K562 (cell line): ENCODE results near the gene AK5. TPM values are rescaled to one million over a fixed set of nuclear protein-coding genes. Genes with fewer than 3 reads are reported as not detected.

Source experiments
- ATAC-seq: fragments of 200-7000 bp; cut with Tn5 transposase; 3 replicates; pipeline ENCODE4 v1.9.1; 2020; ENCODE audit warnings: moderate library complexity
- BruUV-seq: library from RNA; stranded (reverse); fragments of 400-500 nt; replicated peaks from 2 replicates; lab custom pipeline; 2021; lab: Mats Ljungman, UMichigan
- CTCF ChIA-PET: fragments of 300-600 bp; formaldehyde crosslinking; extraction: SDS; loops from one replicate; lab custom pipeline; 2021; ENCODE audit warnings: low intra/inter-chr PET ratio; lab: Yijun Ruan, JAX
- POLR2A ChIA-PET: fragments of 300-600, 350-650 bp; sonication (Branson Sonifier 250); formaldehyde crosslinking; extraction: SDS; loops from one replicate; lab custom pipeline; 2021; ENCODE audit warnings: antibody characterized with exemption, inconsistent platforms; lab: Yijun Ruan, JAX
- DNase-seq, 4 experiments: peaks; one replicate each; pipeline versions ENCODE4 v3.0.0 to v3.0.0-alpha.2; 2011 to 2018; ENCODE audit warnings: low spot score in 3 of 4, mixed read lengths in 3 of 4; ENCODE audit errors: extremely low read depth in 1 of 4
- FAIRE-seq: peaks from 2 replicates; lab custom pipeline; 2011; peaks lifted over from hg19 to GRCh38; lab: Jason Lieb, UNC
- H2AFZ ChIP-seq: 2 replicates; pipeline ENCODE4 v1.6.0; 2011; ENCODE audit warnings: low read depth, low read length, control low read depth, inconsistent platforms
- H3K27ac ChIP-seq: fragments of 200-600 bp; 3 replicates; pipeline ENCODE4 v1.8.0; 2011; ENCODE audit warnings: low read depth, mild to moderate bottlenecking, control low read depth, inconsistent platforms, low read length, moderate library complexity, mixed read lengths; ENCODE audit errors: extremely low read depth
- H3K27me3 ChIP-seq, 2 experiments: fragments of 300-600 bp in 1 of 2; 2 replicates in 1 of 2; 3 replicates in 1 of 2; pipeline versions ENCODE4 v1.6.0 to v1.8.0; 2011; ENCODE audit warnings: inconsistent platforms in 2 of 2, low read length in 2 of 2, mild to moderate bottlenecking in 1 of 2, mixed read lengths in 1 of 2, moderate library complexity in 1 of 2; ENCODE audit not compliant: control insufficient read depth in 2 of 2, insufficient read depth in 2 of 2
- H3K36me3 ChIP-seq: fragments of 300-600 bp; 3 replicates; pipeline ENCODE4 v1.8.0; 2011; ENCODE audit warnings: mild to moderate bottlenecking, low read length, inconsistent platforms; ENCODE audit not compliant: control insufficient read depth, insufficient read depth
- H3K4me1 ChIP-seq, 2 experiments: fragments of 200-600 bp in 1 of 2; replicated peaks in 1 of 2; 2 replicates in 1 of 2; 3 replicates in 1 of 2; pipeline versions ENCODE4 v1.5.1 to v1.8.0; 2011; ENCODE audit warnings: inconsistent platforms in 2 of 2, low read length in 2 of 2, mild to moderate bottlenecking in 1 of 2, mixed read lengths in 1 of 2, moderate library complexity in 1 of 2; ENCODE audit not compliant: control insufficient read depth in 2 of 2, insufficient read depth in 2 of 2
- H3K4me2 ChIP-seq: 2 replicates; pipeline ENCODE4 v1.6.1; 2011; ENCODE audit warnings: low read length, control low read depth, inconsistent platforms, mixed read lengths; ENCODE audit not compliant: insufficient read depth
- H3K4me3 ChIP-seq: fragments of 200-600 bp; sonication (generic), shearing (Covaris generic); 2 replicates; pipeline ENCODE4 v1.5.1; 2016; ENCODE audit warnings: control low read depth, inconsistent platforms
- H3K79me2 ChIP-seq: fragments of 200-600 bp; 3 replicates; pipeline ENCODE4 v1.8.0; 2011; ENCODE audit warnings: low read length, inconsistent platforms; ENCODE audit not compliant: control insufficient read depth, insufficient read depth
- H3K9ac ChIP-seq, 2 experiments: 2 replicates each; pipeline versions ENCODE4 v1.6.0 to v1.6.1; 2011; ENCODE audit warnings: low read depth in 2 of 2, low read length in 2 of 2, control low read depth in 1 of 2, inconsistent platforms in 1 of 2, mild to moderate bottlenecking in 1 of 2, mixed read lengths in 1 of 2; ENCODE audit not compliant: insufficient read depth in 1 of 2
- H3K9me1 ChIP-seq: one replicate; pipeline ENCODE4 v1.6.0; 2011; ENCODE audit warnings: inconsistent platforms, mild to moderate bottlenecking, low read length, moderate library complexity; ENCODE audit not compliant: control insufficient read depth, insufficient read depth
- H3K9me3 ChIP-seq: replicated peaks from 2 replicates; pipeline ENCODE4 v1.5.1; 2011; ENCODE audit warnings: low read depth, low read length, inconsistent platforms; ENCODE audit not compliant: control insufficient read depth, insufficient read depth
- H4K20me1 ChIP-seq: replicated peaks from 2 replicates; pipeline ENCODE4 v1.6.1; 2011; ENCODE audit warnings: low read length, inconsistent platforms, mixed read lengths; ENCODE audit not compliant: control insufficient read depth, insufficient read depth
- DDX20 ChIP-seq: fragments of 450-650 bp; IDR thresholded peaks from 2 replicates; pipeline ENCODE4 v1.6.1; 2016; ENCODE audit warnings: missing genetic modification characterization, low read depth, mild to moderate bottlenecking, missing compliant biosample characterization, moderate library complexity
- FOXJ2 ChIP-seq: fragments of 200-800 bp; sonication (Bioruptor generic); IDR thresholded peaks from 2 replicates; pipeline ENCODE4 v1.6.1; 2016; ENCODE audit warnings: missing genetic modification characterization, missing compliant biosample characterization
- GATA2 ChIP-seq: sonication (generic); formaldehyde crosslinking; IDR thresholded peaks from 2 replicates; pipeline ENCODE4 v1.4.0; 2020; ENCODE audit warnings: mild to moderate bottlenecking, missing genetic modification reagents
- HNRNPH1 ChIP-seq: fragments of 200-400 bp; formaldehyde crosslinking; optimal IDR thresholded peaks from 2 replicates; pipeline ENCODE3; 2017; ENCODE audit warnings: low read depth, mild to moderate bottlenecking, low read length, moderate library complexity
- KHSRP ChIP-seq: fragments of 450-650 bp; IDR thresholded peaks from 2 replicates; pipeline ENCODE4 v1.6.1; 2017
- LEF1 ChIP-seq: fragments of 450-650 bp; IDR thresholded peaks from 2 replicates; pipeline ENCODE4 v1.6.1; 2016; ENCODE audit warnings: mild to moderate bottlenecking
- MEIS2 ChIP-seq: fragments of 450-650 bp; IDR thresholded peaks from 2 replicates; pipeline ENCODE4 v1.6.1; 2014; ENCODE audit warnings: mild to moderate bottlenecking; ENCODE audit not compliant: partially characterized antibody
- MNT ChIP-seq, 2 experiments: fragments of 450-650 bp; conservative IDR thresholded peaks; 2 replicates each; pipeline ENCODE4 v1.6.1; 2017; ENCODE audit warnings: mild to moderate bottlenecking in 2 of 2, moderate library complexity in 2 of 2
- NCOA1 ChIP-seq: fragments of 450-650 bp; IDR thresholded peaks from 2 replicates; pipeline ENCODE4 v1.6.1; 2016; ENCODE audit warnings: low read depth
- NELFE ChIP-seq: IDR thresholded peaks from 2 replicates; pipeline ENCODE4 v1.6.1; 2011; ENCODE audit warnings: mild to moderate bottlenecking; ENCODE audit not compliant: insufficient read depth, insufficient read length
- TARDBP ChIP-seq: fragments of 450-650 bp; IDR thresholded peaks from 2 replicates; pipeline ENCODE4 v1.6.1; 2016
- U2AF2 ChIP-seq: fragments of 200-400 bp; formaldehyde crosslinking; optimal IDR thresholded peaks from 2 replicates; pipeline ENCODE3; 2017; ENCODE audit warnings: low read depth, mild to moderate bottlenecking, low read length
- XRCC3 ChIP-seq: fragments of 450-650 bp; IDR thresholded peaks from 2 replicates; pipeline ENCODE4 v1.6.1; 2017; ENCODE audit warnings: mild to moderate bottlenecking, moderate library complexity
- ZNF197 ChIP-seq: fragments of 200-800 bp; sonication (Bioruptor generic); IDR thresholded peaks from 2 replicates; pipeline ENCODE4 v1.6.1; 2016; ENCODE audit warnings: low read depth, missing genetic modification characterization, missing compliant biosample characterization
- ZNF274 ChIP-seq: IDR thresholded peaks from 2 replicates; pipeline ENCODE4 v1.6.1; 2011; ENCODE audit warnings: low read depth, mild to moderate bottlenecking, low read length, moderate library complexity, borderline replicate concordance
- ZNF79 ChIP-seq: fragments of 250-450 bp; sonication (Bioruptor Pico); IDR thresholded peaks from 2 replicates; pipeline ENCODE4 v1.4.0; 2020; ENCODE audit warnings: low read depth, mild to moderate bottlenecking, moderate library complexity
- WGBS: fragments of 100-300 bp; shearing (Covaris generic); methylation state at CpG from one replicate; pipeline ENCODE4 v1.1.6; 2016; ENCODE audit warnings: low coverage, mixed read lengths; ENCODE audit not compliant: insufficient coverage; ENCODE audit errors: missing lambda C conversion rate; 5-methylcytosine and 5-hydroxymethylcytosine counted together
- in situ Hi-C: fragments of 300-500 bp; cut with MboI; formaldehyde crosslinking; loops from 4 replicates; pipeline ENCODE4 v1.15.0; 2018; ENCODE audit warnings: inconsistent platforms, mixed read lengths
- intact Hi-C: fragments of 100-400 bp; cut with micrococcal nuclease; formaldehyde crosslinking; loops from 2 replicates; pipeline ENCODE4 v1.14.2; 2022
- polyA plus RNA-seq, 8 experiments: library from polyadenylated mRNA; depleted of rRNA in 4 of 8; stranded (reverse) in 5 of 8; unstranded in 3 of 8; fragments of >200 nt; fragmentation: Nextera tagmentation in 2 of 8; fragmentation: Illumina TruSeq in 1 of 8; extraction: Ambion mirVana in 2 of 8; extraction: Trizol in 1 of 8; gene quantifications; 2 replicates each; pipeline versions ENCODE4 v1.2.1 to v1.2.3, GENCODE V29; 2011 to 2014; ENCODE audit warnings: inconsistent platforms in 1 of 8, missing spikeins in 1 of 8
- total RNA-seq, 7 experiments: library from RNA; depleted of rRNA in 6 of 7; stranded (reverse); fragments of >200 nt in 6 of 7; fragmentation: Illumina TruSeq in 2 of 7; extraction: Trizol in 2 of 7; gene quantifications; 2 replicates each; pipeline versions ENCODE4 v1.2.1 to v1.2.3, GENCODE V29; 2011 to 2021; ENCODE audit warnings: low replicate concordance in 1 of 7
- TF ChIP-seq, protein P1 (sequence below): fragments of 250-450 bp; sonication (Bioruptor Pico); IDR thresholded peaks from 2 replicates; pipeline ENCODE4 v1.5.0; 2021
- TF ChIP-seq, protein P2 (sequence below): fragments of 200-800 bp; sonication (Bioruptor generic); IDR thresholded peaks from 2 replicates; pipeline ENCODE4 v1.6.1; 2016; ENCODE audit warnings: missing genetic modification characterization, missing compliant biosample characterization

AK5 gene
- total and polyA plus RNA-seq, 9 of the 15 experiments (the other 6 are each of a cell fraction or from before 2014, with no cell fraction given) = 0.06 TPM; not detected in 8

GRCh38 chr1:77275194-77275593 lies 6.6 kb upstream of the AK5 start:
- Histone ChIP-seq H3K79me2 (no peaks in the 10 kb centered on the region), H3K4me1 (no peaks in the 10 kb centered on the region), H3K4me3 (no peak overlapping the region), H3K27me3 (no peaks in the 10 kb centered on the region; a peak in 2 of 5 replicates), H3K27ac (no peak overlapping the region), H4K20me1 (no peaks in the 10 kb centered on the region), H3K9ac (no peak overlapping the region), H2AFZ (no peak overlapping the region), H3K4me2 (no peak overlapping the region), H3K36me3 (no peaks in the 10 kb centered on the region), H3K9me3 (no peaks in the 10 kb centered on the region), H3K9me1 (no peaks in the 10 kb centered on the region)
- intact Hi-C loops = no loop called here
- in situ Hi-C loops = no loop called here
- 2% methylated on average over 5 of the region's 5 CpGs for WGBS
- DNase-seq = no peak
- ChIA-PET POLR2A (no interaction called here), CTCF (no interaction called here)
- BruUV-seq = no TSS peak
- ATAC-seq = no peak
- FAIRE-seq = no peak
- no peak for TF ChIP-seq KHSRP
- no peak for TF ChIP-seq XRCC3
- no peak for TF ChIP-seq FOXJ2 (tag)
- no peak for TF ChIP-seq HNRNPH1
- no peak for TF ChIP-seq ZNF274
- no peak for TF ChIP-seq ZNF79 (CRISPR knock-in tag)
- no peak for TF ChIP-seq ZNF197
- TF ChIP-seq MNT (conservative IDR thresholded peaks at IDR 0.05) = no peak
- TF ChIP-seq DDX20 (tag) = no peak
- TF ChIP-seq MEIS2 = no peak
- no peak for TF ChIP-seq NELFE
- no peak for TF ChIP-seq LEF1
- TF ChIP-seq TARDBP = no peak
- TF ChIP-seq GATA2 (CRISPR knock-in tag) = no peak
- no peak for TF ChIP-seq NCOA1
- TF ChIP-seq U2AF2 = no peak
- TF ChIP-seq, protein P1, sequence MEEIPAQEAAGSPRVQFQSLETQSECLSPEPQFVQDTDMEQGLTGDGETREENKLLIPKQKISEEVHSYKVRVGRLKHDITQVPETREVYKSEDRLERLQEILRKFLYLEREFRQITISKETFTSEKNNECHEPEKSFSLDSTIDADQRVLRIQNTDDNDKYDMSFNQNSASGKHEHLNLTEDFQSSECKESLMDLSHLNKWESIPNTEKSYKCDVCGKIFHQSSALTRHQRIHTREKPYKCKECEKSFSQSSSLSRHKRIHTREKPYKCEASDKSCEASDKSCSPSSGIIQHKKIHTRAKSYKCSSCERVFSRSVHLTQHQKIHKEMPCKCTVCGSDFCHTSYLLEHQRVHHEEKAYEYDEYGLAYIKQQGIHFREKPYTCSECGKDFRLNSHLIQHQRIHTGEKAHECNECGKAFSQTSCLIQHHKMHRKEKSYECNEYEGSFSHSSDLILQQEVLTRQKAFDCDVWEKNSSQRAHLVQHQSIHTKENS (CRISPR knock-in tag) = no peak
- TF ChIP-seq, protein P2, sequence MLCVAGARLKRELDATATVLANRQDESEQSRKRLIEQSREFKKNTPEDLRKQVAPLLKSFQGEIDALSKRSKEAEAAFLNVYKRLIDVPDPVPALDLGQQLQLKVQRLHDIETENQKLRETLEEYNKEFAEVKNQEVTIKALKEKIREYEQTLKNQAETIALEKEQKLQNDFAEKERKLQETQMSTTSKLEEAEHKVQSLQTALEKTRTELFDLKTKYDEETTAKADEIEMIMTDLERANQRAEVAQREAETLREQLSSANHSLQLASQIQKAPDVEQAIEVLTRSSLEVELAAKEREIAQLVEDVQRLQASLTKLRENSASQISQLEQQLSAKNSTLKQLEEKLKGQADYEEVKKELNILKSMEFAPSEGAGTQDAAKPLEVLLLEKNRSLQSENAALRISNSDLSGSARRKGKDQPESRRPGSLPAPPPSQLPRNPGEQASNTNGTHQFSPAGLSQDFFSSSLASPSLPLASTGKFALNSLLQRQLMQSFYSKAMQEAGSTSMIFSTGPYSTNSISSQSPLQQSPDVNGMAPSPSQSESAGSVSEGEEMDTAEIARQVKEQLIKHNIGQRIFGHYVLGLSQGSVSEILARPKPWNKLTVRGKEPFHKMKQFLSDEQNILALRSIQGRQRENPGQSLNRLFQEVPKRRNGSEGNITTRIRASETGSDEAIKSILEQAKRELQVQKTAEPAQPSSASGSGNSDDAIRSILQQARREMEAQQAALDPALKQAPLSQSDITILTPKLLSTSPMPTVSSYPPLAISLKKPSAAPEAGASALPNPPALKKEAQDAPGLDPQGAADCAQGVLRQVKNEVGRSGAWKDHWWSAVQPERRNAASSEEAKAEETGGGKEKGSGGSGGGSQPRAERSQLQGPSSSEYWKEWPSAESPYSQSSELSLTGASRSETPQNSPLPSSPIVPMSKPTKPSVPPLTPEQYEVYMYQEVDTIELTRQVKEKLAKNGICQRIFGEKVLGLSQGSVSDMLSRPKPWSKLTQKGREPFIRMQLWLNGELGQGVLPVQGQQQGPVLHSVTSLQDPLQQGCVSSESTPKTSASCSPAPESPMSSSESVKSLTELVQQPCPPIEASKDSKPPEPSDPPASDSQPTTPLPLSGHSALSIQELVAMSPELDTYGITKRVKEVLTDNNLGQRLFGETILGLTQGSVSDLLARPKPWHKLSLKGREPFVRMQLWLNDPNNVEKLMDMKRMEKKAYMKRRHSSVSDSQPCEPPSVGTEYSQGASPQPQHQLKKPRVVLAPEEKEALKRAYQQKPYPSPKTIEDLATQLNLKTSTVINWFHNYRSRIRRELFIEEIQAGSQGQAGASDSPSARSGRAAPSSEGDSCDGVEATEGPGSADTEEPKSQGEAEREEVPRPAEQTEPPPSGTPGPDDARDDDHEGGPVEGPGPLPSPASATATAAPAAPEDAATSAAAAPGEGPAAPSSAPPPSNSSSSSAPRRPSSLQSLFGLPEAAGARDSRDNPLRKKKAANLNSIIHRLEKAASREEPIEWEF (CRISPR knock-in tag) = no peak
